HCT116 (cell line): ENCODE results near the gene ZFHX2. TPM values are rescaled to one million over a fixed set of nuclear protein-coding genes. Genes with fewer than 3 reads are reported as not detected.

Experiments
- ATAC-seq: fragments of 200-7000 bp; cut with Tn5 transposase; 2 replicates; pipeline ENCODE4 v1.9.1; 2020; ENCODE audit warnings: mild to moderate bottlenecking, moderate library complexity
- BruUV-seq: library from RNA; stranded (reverse); fragments of 400-500 nt; replicated peaks from 2 replicates; lab custom pipeline; 2021; lab: Mats Ljungman, UMichigan
- CTCF ChIA-PET: fragments of 300-600 bp; sonication (Branson Sonifier 250); formaldehyde crosslinking; loops from one replicate; lab custom pipeline; 2021; ENCODE audit warnings: antibody characterized with exemption; lab: Charles Lee
- POLR2A ChIA-PET: fragments of 300-600, 350-600 bp; sonication (Branson Sonifier 250); formaldehyde crosslinking; loops from one replicate; lab custom pipeline; 2021; ENCODE audit warnings: antibody characterized with exemption; lab: Charles Lee
- RAD21 ChIA-PET, 2 experiments: fragments of 300-600 bp; sonication (Branson Sonifier 250); formaldehyde crosslinking; loops; one replicate each; lab custom pipeline; 2023; ENCODE audit warnings: low total read pairs in 2 of 2; ENCODE audit not compliant: uncharacterized antibody in 2 of 2, unreplicated experiment in 2 of 2, low non-redundant PET in 1 of 2; lab: Charles Lee
- DNase-seq: peaks from one replicate; pipeline ENCODE4 v3.0.0-alpha.2; 2010; ENCODE audit warnings: low read depth, low spot score
- H2AFZ ChIP-seq: fragments of 200-600 bp; shearing (Covaris generic), sonication (generic); 2 replicates; pipeline ENCODE4 v1.6.1; 2017; ENCODE audit warnings: low read depth, mixed run types, mixed read lengths, antibody characterized with exemption, low read length; ENCODE audit not compliant: poor library complexity, severe bottlenecking
- H3K27ac ChIP-seq: 2 replicates; pipeline ENCODE4 v1.5.1; 2012; ENCODE audit warnings: low read depth, low read length
- H3K27me3 ChIP-seq: fragments of 200-600 bp; sonication (generic); 2 replicates; pipeline ENCODE4 v1.6.1; 2016; ENCODE audit warnings: mixed run types, low read length, mixed read lengths; ENCODE audit not compliant: insufficient read depth
- H3K36me3 ChIP-seq, 2 experiments: fragments of 200-500 bp in 1 of 2; fragments of 200-600 bp in 1 of 2; sonication (Bioruptor generic) in 1 of 2; sonication (generic) in 1 of 2; 2 replicates each; pipeline versions ENCODE4 v1.5.1 to v1.6.1; 2014 to 2016; ENCODE audit warnings: low read length in 2 of 2, inconsistent platforms in 1 of 2, mixed read lengths in 1 of 2, mixed run types in 1 of 2; ENCODE audit not compliant: insufficient read depth in 2 of 2, control insufficient read depth in 1 of 2
- H3K4me1 ChIP-seq, 2 experiments: fragments of 200-600 bp in 1 of 2; sonication (generic) in 1 of 2; 2 replicates each; pipeline versions ENCODE4 v1.5.1 to v1.6.1; 2012 to 2017; ENCODE audit warnings: low read length in 2 of 2, inconsistent platforms in 1 of 2, mild to moderate bottlenecking in 1 of 2, mixed read lengths in 1 of 2, mixed run types in 1 of 2, moderate library complexity in 1 of 2; ENCODE audit not compliant: insufficient read depth in 2 of 2, control insufficient read depth in 1 of 2
- H3K4me2 ChIP-seq: fragments of 200-600 bp; sonication (generic); 2 replicates; pipeline ENCODE4 v1.6.1; 2017; ENCODE audit warnings: mixed run types, low read length, mixed read lengths
- H3K4me3 ChIP-seq, 2 experiments: fragments of 200-600 bp in 1 of 2; sonication (generic) in 1 of 2; replicated peaks in 1 of 2; 2 replicates each; pipeline ENCODE4 v1.5.1; 2011 to 2016; ENCODE audit warnings: low read length in 2 of 2, control low read depth in 1 of 2, low read depth in 1 of 2, mild to moderate bottlenecking in 1 of 2, mixed read lengths in 1 of 2, mixed run types in 1 of 2
- H3K79me2 ChIP-seq: fragments of 200-600 bp; sonication (generic); 2 replicates; pipeline ENCODE4 v1.6.1; 2017; ENCODE audit warnings: mild to moderate bottlenecking, mixed run types, low read length, moderate library complexity, mixed read lengths; ENCODE audit not compliant: insufficient read depth
- H3K9ac ChIP-seq: fragments of 200-600 bp; sonication (generic); 2 replicates; pipeline ENCODE4 v1.6.1; 2016; ENCODE audit warnings: low read length, mixed read lengths
- H3K9me2 ChIP-seq: fragments of 200-600 bp; sonication (generic), shearing (Covaris generic); 2 replicates; pipeline ENCODE4 v1.6.1; 2017; ENCODE audit warnings: mixed run types, mild to moderate bottlenecking, moderate library complexity; ENCODE audit not compliant: insufficient read depth
- H3K9me3 ChIP-seq, 2 experiments: fragments of 200-500 bp in 1 of 2; fragments of 200-600 bp in 1 of 2; sonication (Bioruptor generic) in 1 of 2; sonication (generic) in 1 of 2; 2 replicates each; pipeline ENCODE4 v1.6.1; 2014 to 2017; ENCODE audit warnings: low read length in 2 of 2, mixed read lengths in 2 of 2, inconsistent platforms in 1 of 2, low read depth in 1 of 2, mild to moderate bottlenecking in 1 of 2, mixed run types in 1 of 2, moderate library complexity in 1 of 2; ENCODE audit not compliant: control insufficient read depth in 1 of 2, insufficient read depth in 1 of 2
- H4K20me1 ChIP-seq: fragments of 200-600 bp; sonication (generic), shearing (Covaris generic); 2 replicates; pipeline ENCODE4 v1.6.1; 2017; ENCODE audit warnings: mixed run types, mild to moderate bottlenecking, moderate library complexity; ENCODE audit not compliant: insufficient read depth
- CBX3 ChIP-seq: IDR thresholded peaks from 2 replicates; pipeline ENCODE4 v1.6.1; 2012; ENCODE audit warnings: low read depth
- ELF1 ChIP-seq: IDR thresholded peaks from 2 replicates; pipeline ENCODE4 v1.6.1; 2012; ENCODE audit warnings: low read depth, borderline replicate concordance
- FOSL1 ChIP-seq: IDR thresholded peaks from 2 replicates; pipeline ENCODE4 v1.6.1; 2012; ENCODE audit warnings: low read depth
- MAX ChIP-seq: IDR thresholded peaks from 2 replicates; pipeline ENCODE4 v1.6.1; 2012
- POLR2A ChIP-seq: IDR thresholded peaks from 2 replicates; pipeline ENCODE4 v1.7.0; 2011; ENCODE audit warnings: borderline replicate concordance; ENCODE audit not compliant: insufficient read depth, insufficient read length; ENCODE audit errors: extremely low read depth
- REST ChIP-seq: IDR thresholded peaks from 2 replicates; pipeline ENCODE4 v1.6.1; 2012; ENCODE audit warnings: low read depth
- SP1 ChIP-seq: IDR thresholded peaks from 2 replicates; pipeline ENCODE4 v1.6.1; 2012; ENCODE audit warnings: low read depth
- ZNF274 ChIP-seq: fragments of 200-500 bp; sonication (Bioruptor generic); IDR thresholded peaks from 2 replicates; pipeline ENCODE4 v1.6.1; 2014; ENCODE audit warnings: mild to moderate bottlenecking, low read depth, low read length, inconsistent platforms
- intact Hi-C: fragments of 100-400 bp; cut with micrococcal nuclease; formaldehyde crosslinking; loops from 2 replicates; pipeline ENCODE4 v1.10.0; 2022
- total RNA-seq: library from RNA; stranded (reverse); gene quantifications from one replicate; pipeline ENCODE4 v1.2.1, GENCODE V29; 2021; ENCODE audit not compliant: unreplicated experiment
- TF ChIP-seq, protein P1 (sequence below): IDR thresholded peaks from 2 replicates; pipeline ENCODE4 v1.6.1; 2012

ZFHX2 gene
- total RNA-seq, 1 experiment from 2014 or later, result 3.6 TPM

GRCh38 chr14:23589606-23590005 lies 38.0 kb upstream of the ZFHX2 start:
- no peak overlapping the region for H3K9ac ChIP-seq
- H3K9me2 ChIP-seq, result no peaks in the 10 kb centered on the region
- no peaks in the 10 kb centered on the region for H3K36me3 ChIP-seq
- ChIA-PET CTCF (interaction anchor here (0.6 to 1.7 kb wide), 19 partner anchors 8 to 519 kb away, joined by 3 to 45 read pairs (median 4); partner anchors contain the start of genes AP1G2 and PCK2), POLR2A (interaction anchor here (1.5 to 1.6 kb wide), 2 partner anchors 43 to 321 kb away, joined by 5 to 7 read pairs; no protein-coding TSS in a partner anchor), RAD21 (interaction anchor here (1.1 to 1.2 kb wide), 5 partner anchors 42 to 341 kb away, joined by 3 to 7 read pairs (median 4); no protein-coding TSS in a partner anchor)
- no peaks in the 10 kb centered on the region for H3K79me2 ChIP-seq
- H3K27ac ChIP-seq, result 0 out of 2 replicates have a peak overlapping the region, but pooled peaks have one; percentile 16
- no peaks in the 10 kb centered on the region for H4K20me1 ChIP-seq
- peak overlapping the region; percentile 42; the same call in 1 of the 2 replicates for H3K4me2 ChIP-seq
- peak overlapping the region; percentile 43 for H2AFZ ChIP-seq
- DNase-seq (no peak), ATAC-seq (peak; percentile 5; the same call in 1 of the 2 replicates)
- TF ChIP-seq ZNF274, result no peak
- no peak for TF ChIP-seq MAX
- no peak for TF ChIP-seq FOSL1
- no peak for TF ChIP-seq ELF1
- no peak for TF ChIP-seq REST
- TF ChIP-seq, protein P1, sequence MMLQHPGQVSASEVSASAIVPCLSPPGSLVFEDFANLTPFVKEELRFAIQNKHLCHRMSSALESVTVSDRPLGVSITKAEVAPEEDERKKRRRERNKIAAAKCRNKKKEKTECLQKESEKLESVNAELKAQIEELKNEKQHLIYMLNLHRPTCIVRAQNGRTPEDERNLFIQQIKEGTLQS, result no peak
- no peak for TF ChIP-seq SP1
- no peak for TF ChIP-seq POLR2A
- no peak for TF ChIP-seq CBX3
- no TSS peak for BruUV-seq
- peaks cover 4 to 12% of the 10 kb centered on the region in 2 experiments; a peak in 3 of 4 replicates for H3K4me1 ChIP-seq
- intact Hi-C loops, result loop anchor here (1.0 kb wide), 2 partner anchors 340 to 364 kb away; partner anchors contain the start of gene DHRS4
- H3K9me3 ChIP-seq, result no peaks in the 10 kb centered on the region
- H3K4me3 ChIP-seq, result no peak overlapping the region
- no peaks in the 10 kb centered on the region for H3K27me3 ChIP-seq
